Right renal cortex interstitium (tissue), 3 donors: ENCODE measurements around the gene HAGHL. TPM values are rescaled to one million over a fixed set of nuclear protein-coding genes. Genes with fewer than 3 reads are reported as not detected.
"Not testable (repeated sequence)": the region's sequence is repeated elsewhere in the genome, so short reads cannot be mapped to it uniquely, and the experiment has no call there.

Experiments used
- DNase-seq, 3 donors: peaks; one replicate each; pipeline ENCODE4 v3.0.0-alpha.2; 2013; ENCODE audit warnings: low read depth in 3 of 3, low spot score in 2 of 3
- polyA plus RNA-seq, 3 donors: library from polyadenylated mRNA; unstranded; fragments of 120-200 nt; gene quantifications; one replicate each; pipeline ENCODE4 v1.2.1, GENCODE V29; 2013; ENCODE audit not compliant: insufficient read length in 3 of 3

Gene HAGHL
- polyA plus RNA-seq, 3 donors, result 3.4 to 4.0 (median 3.8) TPM

DNA sequence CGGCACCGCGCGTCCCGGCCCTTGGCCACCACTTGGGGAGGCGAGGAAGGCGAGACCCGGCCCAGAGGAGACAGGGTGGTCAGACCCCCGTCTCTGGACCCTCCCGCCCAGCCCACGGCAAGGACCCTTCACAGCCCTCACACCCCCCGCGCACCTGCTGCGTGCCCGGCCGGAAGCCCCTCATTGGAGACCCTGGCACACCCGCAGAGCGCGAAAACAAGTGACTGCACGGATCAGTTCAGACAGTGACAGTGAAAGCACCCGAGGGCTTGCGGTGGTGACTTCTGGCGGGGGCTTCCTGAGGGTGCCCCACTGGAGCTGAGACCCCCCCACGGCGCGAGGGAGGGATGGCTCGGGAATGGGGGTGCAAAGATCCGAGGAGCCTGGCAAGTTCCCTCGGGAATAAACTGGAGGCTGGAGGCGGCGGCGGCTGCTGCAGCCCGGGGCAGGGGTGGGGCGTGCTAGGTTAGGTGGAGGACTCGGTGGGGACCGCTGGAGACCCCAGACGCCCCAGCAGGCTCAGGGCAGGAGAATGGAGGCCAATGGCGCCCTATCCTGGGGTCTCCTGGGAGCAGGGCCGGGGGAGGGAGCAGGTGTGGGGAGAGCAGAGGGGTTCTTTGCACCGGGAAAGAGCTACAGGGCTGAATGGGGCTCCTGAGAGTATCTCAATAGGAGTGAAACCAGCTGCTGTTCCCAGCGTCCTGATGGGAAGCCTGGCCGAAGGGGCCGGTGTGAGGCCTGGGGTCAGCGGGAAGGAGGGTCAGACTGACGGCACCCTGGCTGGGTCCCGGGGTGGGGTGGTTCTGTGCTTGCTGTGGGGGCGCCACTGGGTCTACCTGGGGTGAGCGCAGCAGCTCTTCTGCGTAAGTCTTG is 20.5 kb upstream of the HAGHL start:
- DNase-seq, result no peak

DNA sequence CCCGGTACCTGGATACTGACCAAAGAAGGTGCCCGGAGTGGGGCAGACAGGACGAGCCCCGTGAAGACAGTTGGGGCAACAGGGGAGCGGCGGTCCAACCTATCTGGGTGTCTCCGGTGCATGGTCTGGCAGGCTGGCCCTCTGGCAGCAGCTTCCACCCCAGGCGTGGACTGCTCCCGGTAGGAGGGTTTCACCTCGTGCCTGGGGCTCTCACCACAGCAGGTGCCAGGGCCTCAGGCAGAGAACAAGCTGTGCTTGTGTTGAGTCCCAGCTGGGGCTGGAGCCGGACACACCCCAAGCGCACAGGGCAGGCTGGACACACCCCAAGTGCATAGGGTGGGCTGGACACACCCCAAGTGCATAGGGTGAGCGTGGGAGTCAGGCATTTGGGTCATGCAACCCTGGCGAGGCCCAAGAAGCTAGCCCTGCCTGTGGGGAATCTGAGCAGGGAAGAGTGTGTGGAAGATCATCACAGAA is 19.8 kb upstream of the HAGHL start:
- DNase-seq, result no peak

GRCh38 chr16:708019-708418 is 18.9 kb upstream of the HAGHL start:
- DNase-seq, result no peak

- DNase-seq, result no peak
These were observed 17.9 kb upstream of the HAGHL start for GRCh38 chr16:708959-709358.

DNA sequence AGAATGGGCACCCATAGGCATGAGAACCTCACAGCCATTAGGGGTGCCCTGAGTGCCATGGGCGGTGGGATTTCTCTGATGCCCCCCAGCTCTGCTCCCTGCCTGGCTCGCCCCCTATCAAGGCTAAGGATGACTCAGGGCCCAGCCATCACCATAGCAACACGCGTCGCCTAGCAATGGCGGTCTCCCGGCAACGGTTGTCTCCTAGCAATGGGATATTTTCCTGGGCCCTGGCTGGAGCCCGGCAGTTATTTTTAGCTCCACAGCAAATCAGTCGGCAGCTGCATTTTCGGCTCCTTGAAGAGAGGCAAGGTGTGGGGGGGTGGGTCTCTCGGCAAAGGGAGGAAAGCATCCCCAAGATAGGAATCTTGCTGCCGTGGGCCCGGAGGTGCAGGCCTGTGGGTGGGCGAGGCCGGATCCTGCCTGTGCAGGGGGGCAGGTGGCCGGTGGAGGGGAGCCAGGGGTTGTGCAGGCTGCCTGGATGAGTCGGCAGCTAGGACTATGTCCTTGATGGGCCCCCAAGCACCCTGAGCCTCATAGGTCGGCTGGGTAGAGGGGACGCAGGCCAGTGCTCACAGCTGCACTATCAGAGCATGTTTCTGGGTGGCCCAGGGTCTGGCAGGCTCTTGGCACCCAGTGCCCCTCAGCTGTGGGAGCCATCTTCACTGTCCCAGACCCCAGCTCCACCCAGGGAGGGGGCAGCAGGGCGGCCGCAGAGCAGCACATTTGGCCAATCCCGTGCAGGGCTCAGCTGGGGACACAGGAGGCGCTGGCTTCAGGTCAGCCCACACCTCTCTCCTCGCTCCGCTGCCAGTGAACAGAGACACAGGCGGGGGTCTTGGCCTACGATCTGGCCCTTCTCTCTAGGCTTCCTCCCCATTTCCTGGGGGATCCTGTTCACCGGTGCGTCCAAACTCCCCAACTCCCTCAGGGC is 17.1 kb upstream of the HAGHL start:
- no peak for DNase-seq

DNA sequence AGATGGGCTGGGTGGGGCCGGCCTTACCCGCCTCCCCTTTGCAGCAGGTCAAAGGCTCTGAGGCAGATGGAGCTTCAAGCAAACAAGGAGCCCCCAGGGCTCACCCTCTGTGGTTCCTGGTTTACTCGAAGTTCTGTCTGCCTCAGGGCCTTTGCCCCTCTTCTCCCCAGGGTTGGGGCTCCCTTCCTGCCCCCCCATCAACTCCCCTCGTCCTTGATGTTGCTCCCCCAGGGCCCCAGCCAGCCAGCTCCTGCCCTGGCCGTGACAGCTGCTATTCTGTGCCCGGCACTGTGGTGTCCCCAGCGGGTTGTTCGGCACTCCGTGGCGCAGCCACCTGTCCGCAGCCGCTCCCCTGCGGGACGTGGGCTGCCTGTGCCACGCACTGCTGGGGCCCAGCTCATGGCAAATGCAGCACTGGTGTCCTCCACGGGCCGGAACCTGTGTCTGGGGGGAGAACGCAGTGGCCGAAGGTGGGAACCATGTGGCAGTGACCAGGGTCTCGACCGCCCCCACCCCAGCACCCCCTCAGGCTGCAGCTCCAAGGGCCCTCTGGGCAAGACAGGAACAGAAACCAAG is 16.3 kb upstream of the HAGHL start:
- no peak for DNase-seq

DNA sequence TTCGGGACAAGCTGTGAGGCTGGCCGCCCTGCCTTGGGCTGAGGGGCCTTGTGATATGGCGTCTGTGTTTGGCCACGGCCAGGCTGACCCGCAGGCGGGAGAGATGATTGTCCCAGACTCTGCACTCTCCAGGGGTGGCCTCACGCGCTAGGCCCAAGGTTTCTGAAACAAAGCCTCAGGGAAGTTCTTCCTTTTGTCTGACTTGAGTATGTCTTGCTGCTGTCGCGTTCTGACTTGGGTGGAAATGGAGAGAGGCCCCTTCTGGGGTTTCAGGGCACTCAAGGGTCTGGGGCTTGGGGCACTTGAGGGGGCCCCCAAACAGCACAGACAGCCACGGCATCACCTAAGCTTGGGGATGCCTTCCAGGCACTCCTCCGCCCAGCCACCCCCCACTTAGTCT is 15.8 kb upstream of the HAGHL start:
- no peak for DNase-seq

GRCh38 chr16:711548-712320 is 15.2 kb upstream of the HAGHL start:
- no peak for DNase-seq

GRCh38 chr16:712740-713250 is 14.1 kb upstream of the HAGHL start:
- not testable (repeated sequence) for DNase-seq

- no peak for DNase-seq
These were observed 12.8 kb upstream of the HAGHL start for GRCh38 chr16:714079-714478.

GRCh38 chr16:714558-715476 is 12.1 kb upstream of the HAGHL start, which contains the start of gene METRN:
TSS of gene METRN (plus strand) at chr16:715118. CDS start at chr16:715290, 172 bp downstream.
- DNase-seq, result peak in 1 of 3 donors; percentile 76

DNA sequence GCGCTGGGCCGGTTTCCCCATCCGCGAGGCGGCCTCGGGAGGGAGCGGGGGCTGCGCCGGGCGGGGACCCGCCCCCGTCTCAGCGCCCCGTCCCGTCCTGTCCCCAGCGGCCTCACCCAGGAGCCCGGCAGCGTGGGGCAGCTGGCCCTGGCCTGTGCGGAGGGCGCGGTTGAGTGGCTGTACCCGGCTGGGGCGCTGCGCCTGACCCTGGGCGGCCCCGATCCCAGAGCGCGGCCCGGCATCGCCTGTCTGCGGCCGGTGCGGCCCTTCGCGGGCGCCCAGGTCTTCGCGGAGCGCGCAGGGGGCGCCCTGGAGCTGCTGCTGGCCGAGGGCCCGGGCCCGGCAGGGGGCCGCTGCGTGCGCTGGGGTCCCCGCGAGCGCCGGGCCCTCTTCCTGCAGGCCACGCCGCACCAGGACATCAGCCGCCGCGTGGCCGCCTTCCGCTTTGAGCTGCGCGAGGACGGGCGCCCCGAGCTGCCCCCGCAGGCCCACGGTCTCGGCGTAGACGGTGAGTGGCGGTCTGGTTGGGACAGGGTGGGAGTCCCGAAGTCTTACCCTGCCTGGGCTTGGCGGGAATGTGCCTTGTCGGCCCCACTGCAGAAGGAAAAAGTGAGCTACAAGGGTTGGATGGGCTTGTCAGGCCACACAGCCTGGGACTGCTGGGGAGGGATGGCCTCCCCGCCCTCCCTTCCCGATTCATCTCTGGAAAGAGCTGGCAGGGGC is 11.3 kb upstream of the HAGHL start:
- DNase-seq, result no peak

DNA sequence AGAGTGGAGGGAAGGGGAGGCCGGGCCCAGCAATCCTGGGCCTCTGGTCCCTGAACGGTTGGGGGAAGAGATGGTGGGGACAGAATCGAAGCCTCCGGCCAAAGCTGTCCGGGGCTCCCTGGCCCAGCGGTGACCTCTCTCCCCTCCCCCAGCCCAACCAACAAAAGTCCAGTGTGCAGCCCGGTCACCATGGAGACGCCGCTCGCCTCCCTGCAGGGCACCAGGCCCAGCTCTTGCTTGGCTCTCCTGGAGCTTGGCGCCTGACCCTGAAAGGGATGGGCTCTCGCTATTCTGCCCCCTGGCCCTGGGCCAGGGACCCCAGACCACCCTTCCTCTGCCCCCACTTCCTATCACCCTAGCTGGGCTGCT is 10.7 kb upstream of the HAGHL start:
- DNase-seq, result no peak

GRCh38 chr16:716768-717325 is 10.1 kb upstream of the HAGHL start:
- no peak for DNase-seq

DNA sequence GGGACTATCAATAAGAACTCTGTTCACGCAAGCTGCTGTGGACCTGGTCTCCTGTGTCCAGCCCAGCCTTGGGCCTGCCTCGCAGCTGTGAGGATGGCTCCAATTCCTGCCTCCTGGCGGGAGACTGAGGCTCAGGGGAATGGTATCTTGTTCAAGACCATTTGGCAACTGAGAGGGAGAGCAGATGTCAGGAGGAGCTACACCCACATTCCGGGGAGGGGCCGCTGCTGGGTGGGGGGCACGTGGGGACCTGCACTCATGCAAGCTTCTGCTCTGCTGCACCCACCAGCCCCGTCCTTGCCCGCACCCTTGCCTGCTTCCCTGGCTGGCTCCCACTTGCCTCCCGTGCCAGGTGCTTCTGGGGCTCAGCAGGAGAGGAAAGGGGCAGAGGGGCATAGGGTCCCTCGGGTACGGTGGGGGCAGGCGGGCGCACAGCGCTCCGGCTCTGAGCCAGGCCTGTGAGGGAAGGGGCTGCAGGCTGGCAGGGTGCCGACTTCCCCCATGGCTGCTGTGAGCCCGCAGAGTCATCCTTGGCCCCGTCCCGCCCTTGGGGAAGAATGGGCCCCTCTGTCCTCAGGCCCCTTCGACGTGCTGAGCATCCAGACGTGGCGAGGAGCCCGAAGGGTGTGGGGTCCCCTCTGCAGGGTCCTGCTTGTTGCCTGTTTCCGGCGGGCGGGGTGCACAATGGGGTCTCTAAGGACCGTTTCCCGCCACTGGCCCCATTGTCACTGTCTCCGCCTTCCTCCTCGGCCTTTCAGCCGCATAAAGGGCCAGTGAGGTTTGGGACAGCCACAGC is 9.3 kb upstream of the HAGHL start:
- DNase-seq, result no peak

DNA sequence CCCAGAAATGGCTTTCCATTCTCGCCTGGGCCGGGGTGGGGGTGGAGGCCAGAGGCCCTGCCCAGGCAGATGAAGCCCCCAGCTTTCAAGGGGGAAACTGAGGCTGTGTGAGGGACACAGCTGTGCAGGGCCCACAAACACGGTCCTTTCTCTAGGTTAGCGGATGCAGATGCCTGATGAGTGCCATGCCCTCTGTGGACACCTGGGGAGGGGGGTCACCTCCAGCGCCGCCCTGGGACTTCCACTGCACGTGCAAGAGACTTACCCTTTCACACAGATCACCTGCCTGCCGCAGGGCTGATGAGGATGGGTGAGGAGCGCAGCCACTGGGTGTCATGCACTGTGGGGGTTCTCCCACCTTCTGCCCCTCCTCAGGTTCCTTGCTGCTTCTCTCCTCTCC is 8.5 kb upstream of the HAGHL start:
- DNase-seq, result no peak

DNA sequence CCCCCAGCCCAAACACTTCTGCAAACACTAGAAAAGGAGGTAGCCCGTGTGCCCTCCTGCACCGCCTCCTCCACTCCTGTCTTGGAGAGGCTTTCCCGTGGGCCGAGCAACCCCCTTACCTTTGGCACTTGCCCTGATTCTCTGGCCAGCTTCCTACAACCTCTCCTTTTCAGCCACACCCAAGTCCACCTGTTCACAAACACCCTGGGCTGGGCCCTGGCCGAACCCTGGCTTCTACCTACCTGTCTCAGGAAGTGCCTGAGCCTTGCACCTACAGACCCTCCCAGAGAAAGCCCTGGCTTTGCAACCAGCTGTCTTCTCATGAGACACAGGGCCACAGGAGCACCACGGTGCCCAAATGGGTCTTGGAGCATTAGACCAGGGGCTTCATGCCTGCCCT is 8.0 kb upstream of the HAGHL start:
- DNase-seq, result no peak
